ENCODE measurements around the gene CCNA2.

The CCNA2 gene

DNA sequence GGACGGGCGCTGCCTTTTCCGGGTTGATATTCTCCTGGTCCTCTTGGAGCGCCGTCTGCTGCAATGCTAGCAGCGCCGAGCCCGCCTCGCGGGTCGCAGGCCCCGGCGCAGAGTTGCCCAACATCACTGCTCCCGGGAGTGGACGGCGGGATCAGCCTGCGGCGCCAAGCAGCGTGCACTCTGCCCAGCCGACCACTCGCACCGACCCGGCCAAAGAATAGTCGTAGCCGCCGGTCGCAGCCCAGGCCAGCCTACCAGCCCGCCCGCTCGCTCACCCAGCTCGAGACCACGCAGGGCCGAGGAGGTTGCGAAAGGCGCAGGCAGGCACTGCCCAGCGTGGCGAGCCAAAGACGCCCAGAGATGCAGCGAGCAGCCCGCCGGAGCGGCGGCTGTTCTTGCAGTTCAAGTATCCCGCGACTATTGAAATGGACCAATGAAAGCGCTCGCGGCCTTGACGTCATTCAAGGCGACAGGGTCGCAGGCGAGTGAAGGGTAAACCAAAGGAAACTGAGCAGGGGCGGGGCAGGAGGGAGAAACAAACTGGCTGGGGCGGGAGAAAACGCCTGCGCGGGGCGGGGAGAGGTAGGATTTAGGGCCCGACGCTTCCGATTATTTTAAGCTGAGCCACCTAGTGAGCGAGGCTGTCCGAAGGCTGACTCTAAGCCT is at the start of gene CCNA2:
TSS of gene CCNA2 (minus strand) at position 379 of the 666 bp plus-strand sequence. CDS start at position 124, 255 bp downstream.
- Histone ChIP-seq H3K79me2 (no peaks in the 10 kb centered on the region), H3K4me1 (peaks cover 2% of the 10 kb centered on the region), H3K4me3 (ENCODE audit: low read depth, low read length) (peak within 1 kb of the TSS; percentile 74), H3K36me3 (ENCODE audit: control insufficient read depth, insufficient read depth, low read length) (no peaks in the 10 kb centered on the region), H3K4me2 (ENCODE audit: low read length) (peak within 1 kb of the TSS; percentile 82), H3K9ac (no peak within 1 kb of the TSS), H2AFZ (peak within 1 kb of the TSS; percentile 57), H3K27me3 (ENCODE audit: control insufficient read depth, insufficient read depth, low read length) (no peaks in the 10 kb centered on the region), H3K27ac (peak within 1 kb of the TSS; percentile 13), H3K9me3 (ENCODE audit: control insufficient read depth, low read length) (no peaks in the 10 kb centered on the region)
- TF ChIP-seq, protein P1, sequence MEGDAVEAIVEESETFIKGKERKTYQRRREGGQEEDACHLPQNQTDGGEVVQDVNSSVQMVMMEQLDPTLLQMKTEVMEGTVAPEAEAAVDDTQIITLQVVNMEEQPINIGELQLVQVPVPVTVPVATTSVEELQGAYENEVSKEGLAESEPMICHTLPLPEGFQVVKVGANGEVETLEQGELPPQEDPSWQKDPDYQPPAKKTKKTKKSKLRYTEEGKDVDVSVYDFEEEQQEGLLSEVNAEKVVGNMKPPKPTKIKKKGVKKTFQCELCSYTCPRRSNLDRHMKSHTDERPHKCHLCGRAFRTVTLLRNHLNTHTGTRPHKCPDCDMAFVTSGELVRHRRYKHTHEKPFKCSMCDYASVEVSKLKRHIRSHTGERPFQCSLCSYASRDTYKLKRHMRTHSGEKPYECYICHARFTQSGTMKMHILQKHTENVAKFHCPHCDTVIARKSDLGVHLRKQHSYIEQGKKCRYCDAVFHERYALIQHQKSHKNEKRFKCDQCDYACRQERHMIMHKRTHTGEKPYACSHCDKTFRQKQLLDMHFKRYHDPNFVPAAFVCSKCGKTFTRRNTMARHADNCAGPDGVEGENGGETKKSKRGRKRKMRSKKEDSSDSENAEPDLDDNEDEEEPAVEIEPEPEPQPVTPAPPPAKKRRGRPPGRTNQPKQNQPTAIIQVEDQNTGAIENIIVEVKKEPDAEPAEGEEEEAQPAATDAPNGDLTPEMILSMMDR (IDR thresholded peaks at IDR 0.05), result no peak

DNA sequence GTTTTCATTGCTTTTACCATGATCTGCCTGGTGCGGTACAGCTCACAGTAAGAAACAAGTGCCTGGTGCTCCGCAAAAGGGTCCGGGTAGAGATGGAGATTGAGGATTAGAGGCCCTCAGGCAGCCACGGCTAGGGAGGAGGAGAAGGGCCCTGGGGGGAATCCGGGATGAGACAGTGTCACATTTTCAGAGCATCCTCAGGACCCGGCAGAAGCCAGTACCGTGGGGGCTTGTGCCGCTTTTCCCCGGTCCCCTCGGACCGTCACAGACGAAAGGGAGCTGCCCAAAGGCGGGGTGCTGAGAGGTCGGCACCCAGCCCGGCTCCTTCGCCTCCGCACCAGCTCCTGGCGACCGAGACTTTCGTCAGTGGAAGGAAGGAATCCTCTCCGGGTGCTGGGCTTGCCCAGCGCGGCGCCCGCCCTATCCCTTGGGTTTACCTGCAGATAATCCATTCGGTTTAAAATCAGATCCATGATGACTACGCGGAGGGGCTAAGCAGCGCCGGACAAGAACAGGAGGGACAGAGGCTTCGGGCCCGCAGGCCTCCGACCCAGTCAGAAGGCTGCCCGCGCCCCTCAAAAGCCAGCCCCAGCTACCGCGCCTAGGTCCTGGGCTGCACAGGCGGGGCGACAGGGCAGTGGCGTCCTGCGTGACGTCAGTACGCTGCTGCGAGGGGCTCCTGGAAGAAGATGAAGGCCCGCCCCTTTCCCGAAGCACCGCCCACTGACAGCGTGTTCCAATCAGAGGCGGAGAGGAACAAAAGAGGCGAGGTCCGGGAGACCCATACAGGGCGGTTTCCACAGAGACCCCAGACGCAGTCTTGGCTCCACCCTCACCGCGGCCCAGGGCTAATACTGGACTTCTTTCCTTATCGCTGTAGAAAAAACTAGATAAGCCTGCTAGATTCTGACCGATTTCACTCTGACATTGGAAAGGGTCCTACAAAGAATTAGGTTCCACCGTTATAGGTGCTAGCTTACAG is 46.4 kb upstream of the CCNA2 start, which contains the start of gene BBS7:
TSS of gene BBS7 (minus strand) at position 634 of the 982 bp plus-strand sequence. CDS start at position 473, 161 bp downstream.
- H3K36me3 ChIP-seq (ENCODE audit: control insufficient read depth, insufficient read depth, low read length), result no peaks in the 10 kb centered on the region
- no peaks in the 10 kb centered on the region for H3K4me1 ChIP-seq
- no peaks in the 10 kb centered on the region for H3K27me3 ChIP-seq (ENCODE audit: control insufficient read depth, insufficient read depth, low read length)
- peak within 1 kb of the TSS; percentile 90 for H2AFZ ChIP-seq
- H3K27ac ChIP-seq, result peak within 1 kb of the TSS; percentile 80
- peak within 1 kb of the TSS; percentile 89 for H3K4me2 ChIP-seq (ENCODE audit: low read length)
- peak within 1 kb of the TSS; percentile 7 for H3K9ac ChIP-seq
- TF ChIP-seq, protein P1 (IDR thresholded peaks at IDR 0.05), result no peak
- H3K79me2 ChIP-seq, result no peaks in the 10 kb centered on the region
- no peaks in the 10 kb centered on the region for H3K9me3 ChIP-seq (ENCODE audit: control insufficient read depth, low read length)
- H3K4me3 ChIP-seq (ENCODE audit: low read depth, low read length), result peak within 1 kb of the TSS; percentile 84

DNA sequence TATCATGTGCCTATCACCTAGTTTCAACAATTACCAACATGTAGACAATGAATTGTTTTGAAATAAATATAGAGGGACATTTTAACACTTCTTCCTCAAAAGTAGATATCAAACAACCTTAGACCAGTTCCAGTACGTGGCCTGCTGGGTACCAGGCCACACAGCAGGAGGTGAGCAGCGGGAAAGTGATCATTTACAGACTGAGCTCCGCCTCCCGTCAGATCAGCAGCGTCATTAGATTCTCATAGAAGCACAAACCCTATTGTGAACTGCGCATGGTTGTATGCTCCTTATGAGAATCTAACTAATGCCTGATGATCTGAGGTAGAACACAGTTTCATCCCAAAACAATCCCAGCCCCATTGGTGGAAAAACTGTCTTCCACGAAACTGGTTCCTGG is 40.1 kb upstream of the CCNA2 start:
- no peaks in the 10 kb centered on the region for H3K79me2 ChIP-seq
- no peaks in the 10 kb centered on the region for H3K4me1 ChIP-seq
- no peak overlapping the region for H2AFZ ChIP-seq
- TF ChIP-seq, protein P1 (IDR thresholded peaks at IDR 0.05), result no peak
- H3K36me3 ChIP-seq (ENCODE audit: control insufficient read depth, insufficient read depth, low read length), result no peaks in the 10 kb centered on the region
- H3K4me2 ChIP-seq (ENCODE audit: low read length), result no peak overlapping the region
- H3K9ac ChIP-seq, result no peak overlapping the region
- H3K9me3 ChIP-seq (ENCODE audit: control insufficient read depth, low read length), result no peaks in the 10 kb centered on the region
- H3K4me3 ChIP-seq (ENCODE audit: low read depth, low read length), result no peak overlapping the region
- H3K27ac ChIP-seq, result no peak overlapping the region
- no peaks in the 10 kb centered on the region for H3K27me3 ChIP-seq (ENCODE audit: control insufficient read depth, insufficient read depth, low read length)

DNA sequence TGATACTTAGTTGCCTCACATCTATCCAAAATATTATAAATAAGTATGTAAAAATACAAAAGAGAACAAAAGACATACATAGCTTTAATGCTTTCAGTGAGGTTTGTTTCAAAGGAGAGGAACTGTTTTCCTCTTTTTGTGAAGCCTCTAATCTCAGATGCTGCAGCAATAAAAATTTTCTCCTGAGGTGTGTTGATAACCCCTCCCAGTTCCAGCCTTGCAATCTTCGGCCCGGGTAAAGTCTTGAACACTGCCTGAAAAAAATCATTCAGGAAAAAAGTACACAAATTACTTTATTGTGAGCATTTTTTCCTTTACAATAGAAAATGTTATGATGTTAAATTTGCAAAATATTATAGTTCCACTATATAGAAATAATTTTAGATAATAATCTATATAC is 37.7 kb upstream of the CCNA2 start:
- no peaks in the 10 kb centered on the region for H3K36me3 ChIP-seq (ENCODE audit: control insufficient read depth, insufficient read depth, low read length)
- H2AFZ ChIP-seq, result no peak overlapping the region
- no peaks in the 10 kb centered on the region for H3K79me2 ChIP-seq
- no peaks in the 10 kb centered on the region for H3K9me3 ChIP-seq (ENCODE audit: control insufficient read depth, low read length)
- no peak overlapping the region for H3K4me2 ChIP-seq (ENCODE audit: low read length)
- no peaks in the 10 kb centered on the region for H3K4me1 ChIP-seq
- no peak overlapping the region for H3K9ac ChIP-seq
- no peaks in the 10 kb centered on the region for H3K27me3 ChIP-seq (ENCODE audit: control insufficient read depth, insufficient read depth, low read length)
- no peak overlapping the region for H3K4me3 ChIP-seq (ENCODE audit: low read depth, low read length)
- no peak overlapping the region for H3K27ac ChIP-seq
- TF ChIP-seq, protein P1 (IDR thresholded peaks at IDR 0.05), result no peak

Data from parathyroid adenoma (tissue), 2 donors.